Stimulated activated CD4-positive, alpha-beta T cell treated with anti-CD3 and anti-CD28 coated beads, Interleukin-2, amount 100 ng/mL, for 24 hours (primary cell): Measurements from ENCODE around the gene MCF2L.

ENCODE experiments used
- DNase-seq, 2 donors: peaks; one replicate each; pipeline ENCODE4 v3.0.0-alpha.2; 2020

MCF2L gene

DNA sequence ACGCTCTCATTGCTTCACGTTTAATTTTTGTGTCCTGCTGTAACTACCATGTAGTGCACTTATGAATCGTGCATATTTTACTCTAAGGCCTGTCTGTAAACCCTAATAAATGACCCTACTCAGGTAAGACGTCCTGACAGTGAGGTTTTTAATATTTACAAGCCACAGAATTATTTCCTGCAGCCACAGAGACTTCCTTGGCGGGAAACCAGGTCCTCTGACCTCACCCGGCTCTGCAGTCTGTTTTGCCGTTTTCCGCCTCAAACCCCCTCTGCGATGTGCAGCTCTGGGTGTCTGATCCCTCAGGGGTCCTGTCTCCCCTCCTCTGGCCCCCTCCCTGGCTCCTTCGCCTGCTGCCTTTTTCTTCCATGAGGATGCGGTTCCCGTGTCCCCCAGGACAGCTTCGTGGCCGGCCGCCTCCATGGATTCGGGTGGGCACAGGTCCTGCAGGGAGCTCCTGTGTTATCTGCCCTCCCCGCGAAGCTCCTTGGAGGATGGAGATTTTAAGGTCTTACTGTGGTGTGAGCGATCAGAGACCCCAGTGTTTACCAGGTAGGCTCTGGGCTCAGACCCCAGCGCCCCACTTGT is 66.3 kb downstream of the MCF2L start:
- DNase-seq, result no peak

DNA sequence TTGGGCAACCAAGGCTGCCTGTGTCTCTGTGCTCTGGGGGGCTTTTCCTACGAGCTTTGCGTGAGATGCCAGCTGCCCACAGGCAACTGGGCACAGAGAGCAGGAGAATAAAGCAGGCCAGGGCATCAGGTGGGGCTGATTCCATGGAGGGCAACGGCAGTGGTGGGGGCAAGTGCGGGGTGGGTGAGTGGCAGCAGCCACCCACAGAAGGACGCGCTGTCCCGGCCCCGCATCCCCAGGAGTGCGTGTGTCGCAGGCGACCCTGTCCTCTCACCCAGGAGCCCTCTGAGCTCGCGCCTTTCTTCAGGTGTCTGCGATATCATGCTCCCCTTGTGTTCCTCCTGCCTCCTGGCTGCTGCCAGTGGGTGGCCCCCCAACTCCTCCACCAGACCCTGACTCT is 67.4 kb downstream of the MCF2L start:
- no peak for DNase-seq

DNA sequence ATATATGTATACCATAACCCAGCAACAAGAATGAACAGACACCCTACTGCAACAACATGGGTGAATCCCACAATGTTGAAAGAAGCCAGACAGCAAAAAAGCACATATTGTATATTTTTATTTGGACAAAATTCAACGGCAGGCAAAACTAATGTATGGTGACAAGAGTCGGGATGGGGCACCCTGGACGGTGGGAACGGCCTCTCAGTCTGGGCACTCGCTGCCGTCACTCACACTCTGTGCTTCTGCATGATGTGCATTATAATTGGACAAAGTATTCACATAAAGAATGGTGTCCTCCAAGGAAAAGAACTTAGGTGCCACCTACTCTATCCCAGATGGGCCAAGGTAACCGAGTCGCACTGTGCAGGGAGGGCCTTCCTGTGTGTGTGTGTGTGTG is 71.0 kb downstream of the MCF2L start:
- DNase-seq, result no peak

- DNase-seq, result no peak
Measured at GRCh38 chr13:113040597-113041292, 71.7 kb downstream of the MCF2L start.

- DNase-seq, result no peak
Measured at GRCh38 chr13:113041293-113041690, 72.3 kb downstream of the MCF2L start.

DNA sequence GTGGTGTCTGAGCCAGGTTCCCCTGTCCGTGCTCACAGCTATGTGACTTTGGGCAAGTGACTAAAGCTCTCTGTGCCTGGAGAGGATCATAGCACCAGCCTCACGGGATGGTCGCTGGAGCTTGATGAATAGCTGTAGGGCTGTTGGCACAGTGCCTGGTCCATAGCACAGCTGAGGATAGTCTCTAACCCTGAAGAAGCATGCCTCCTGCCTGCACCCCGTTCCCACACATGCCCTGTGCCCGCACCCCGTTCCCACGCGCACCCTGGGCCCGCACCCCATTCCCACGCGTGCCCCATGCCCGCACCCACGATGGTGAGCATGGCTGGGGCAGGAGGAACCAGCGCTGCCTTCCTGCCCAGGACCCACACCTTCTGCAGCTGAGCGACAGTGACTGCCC is 72.9 kb downstream of the MCF2L start:
- DNase-seq, result no peak

DNA sequence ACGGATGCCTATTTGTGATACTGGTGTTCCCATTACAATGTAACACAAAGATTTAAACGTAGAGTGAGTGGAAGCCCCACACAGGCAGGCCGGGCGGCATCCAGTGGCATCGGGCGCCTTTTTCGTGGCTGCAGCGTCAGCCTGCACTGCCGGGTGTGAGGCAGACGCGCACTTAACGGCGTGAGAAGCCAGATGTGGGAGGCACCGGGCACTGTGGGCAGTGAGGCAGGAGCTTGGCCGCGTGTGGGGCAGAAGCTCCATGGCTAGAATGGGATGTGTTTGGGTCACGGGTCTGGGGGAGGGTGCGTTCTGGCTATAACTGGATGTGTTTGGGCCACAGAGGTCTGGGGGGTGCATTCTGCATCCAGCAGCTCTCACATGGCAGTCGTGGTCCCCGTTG is 73.4 kb downstream of the MCF2L start:
- no peak for DNase-seq

DNA sequence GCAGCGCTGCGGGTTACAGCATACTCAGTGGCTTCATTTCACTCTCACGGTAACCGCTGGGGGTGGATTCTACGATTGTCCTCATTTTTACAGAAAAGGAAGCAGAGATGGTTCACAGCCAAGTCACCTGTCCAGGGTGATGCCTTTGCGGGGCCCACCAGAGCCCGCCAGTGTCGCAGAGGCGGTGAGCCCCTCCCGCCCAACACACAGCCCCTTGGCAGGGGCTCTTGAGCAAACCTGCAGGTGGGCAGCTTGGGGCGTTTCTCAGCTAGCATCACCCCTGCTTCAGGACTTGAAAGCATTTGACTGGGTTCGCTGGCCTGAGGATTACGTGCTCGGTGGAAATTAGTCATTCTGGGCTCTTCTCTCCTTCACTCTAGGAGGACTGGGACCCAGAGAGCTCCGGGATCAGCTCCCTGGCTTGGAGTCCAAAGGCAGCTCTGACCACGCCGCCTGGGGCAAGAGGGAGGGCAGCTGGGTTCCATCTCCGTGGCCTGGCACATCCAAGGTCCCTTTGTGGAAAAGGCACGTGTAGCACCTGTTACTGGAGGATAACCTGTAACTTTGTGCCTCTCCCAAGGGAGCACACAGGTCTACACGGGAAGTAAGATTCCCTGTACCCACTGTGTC is 74.1 kb downstream of the MCF2L start:
- DNase-seq, result no peak

- no peak for DNase-seq
Measured at GRCh38 chr13:113043931-113044330, 74.9 kb downstream of the MCF2L start.

- DNase-seq, result no peak
Measured at GRCh38 chr13:113044391-113045114, 75.5 kb downstream of the MCF2L start.

- no peak for DNase-seq
Measured at GRCh38 chr13:113045251-113046127, 76.5 kb downstream of the MCF2L start.

DNA sequence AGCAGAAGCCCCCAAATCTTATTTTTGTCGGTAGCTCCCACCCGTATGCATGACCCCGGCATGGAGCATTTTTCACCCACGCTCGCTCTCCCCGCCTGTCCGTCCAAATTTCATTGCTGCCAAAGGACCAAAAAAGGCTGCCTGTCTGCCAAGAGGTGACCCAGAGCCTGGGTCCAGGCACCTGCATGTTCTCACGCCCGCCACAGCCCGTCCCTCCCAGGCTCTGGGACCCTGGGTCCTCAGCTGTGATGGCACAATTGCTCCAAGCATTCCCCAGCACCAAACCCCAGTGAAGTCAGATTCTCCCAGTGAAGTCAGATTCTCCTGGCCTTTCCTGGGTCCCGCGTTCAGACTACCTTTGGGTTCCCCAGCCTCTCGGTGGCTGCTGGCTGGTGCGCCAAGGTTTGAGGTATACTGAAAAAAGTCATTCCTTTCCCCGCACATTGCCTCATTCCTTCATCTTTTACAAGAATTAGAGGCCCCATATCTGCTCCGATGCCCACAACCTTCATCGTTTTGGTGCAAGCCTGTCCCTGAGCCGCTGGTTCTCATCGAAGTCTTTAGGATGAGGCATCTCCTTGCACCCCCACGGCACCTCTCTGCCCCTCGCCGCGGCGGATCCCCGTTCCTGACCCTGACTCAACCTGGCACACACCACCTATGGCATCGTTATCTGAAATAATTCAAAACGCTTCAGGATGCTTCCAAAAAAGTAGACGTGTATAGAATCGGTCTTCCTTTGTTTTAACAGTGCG is 77.3 kb downstream of the MCF2L start:
- no peak for DNase-seq

DNA sequence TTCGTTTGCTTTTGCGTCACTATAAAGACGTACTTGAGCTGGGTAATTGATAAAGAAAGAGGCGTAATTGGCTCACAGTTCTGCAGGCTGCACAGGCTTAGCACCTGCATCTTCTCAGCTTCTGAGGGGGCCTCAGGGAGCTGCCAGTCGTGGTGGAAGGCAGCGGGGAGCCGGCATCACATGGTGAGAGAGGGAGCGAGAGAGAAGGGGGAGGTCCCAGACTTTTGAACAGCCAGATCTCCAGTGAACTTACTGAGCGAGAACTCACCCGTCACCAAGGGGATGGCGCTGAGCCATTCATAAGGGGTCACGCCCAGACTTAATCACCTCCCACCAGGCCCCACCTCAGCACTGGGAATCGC is 77.8 kb downstream of the MCF2L start:
- DNase-seq, result no peak

DNA sequence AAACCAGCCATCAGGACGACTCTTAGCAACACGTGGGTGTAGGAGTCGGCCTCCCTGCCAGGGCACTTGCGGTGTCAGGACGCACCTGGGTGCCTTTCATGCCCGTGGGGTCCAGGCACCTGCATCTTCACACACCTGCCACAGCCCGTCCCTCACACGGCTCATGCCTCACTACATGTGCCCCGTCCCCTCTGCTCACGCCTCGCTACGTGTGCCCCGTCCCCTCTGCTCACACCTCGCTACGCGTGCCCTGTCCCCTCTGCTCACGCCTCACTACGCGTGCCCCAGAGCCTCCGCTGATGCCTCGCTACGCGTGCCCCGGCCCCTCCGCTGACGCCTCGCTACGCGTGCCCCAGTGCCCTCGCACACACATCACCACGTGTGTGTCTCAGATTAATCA is 78.6 kb downstream of the MCF2L start:
- DNase-seq, result no peak

DNA sequence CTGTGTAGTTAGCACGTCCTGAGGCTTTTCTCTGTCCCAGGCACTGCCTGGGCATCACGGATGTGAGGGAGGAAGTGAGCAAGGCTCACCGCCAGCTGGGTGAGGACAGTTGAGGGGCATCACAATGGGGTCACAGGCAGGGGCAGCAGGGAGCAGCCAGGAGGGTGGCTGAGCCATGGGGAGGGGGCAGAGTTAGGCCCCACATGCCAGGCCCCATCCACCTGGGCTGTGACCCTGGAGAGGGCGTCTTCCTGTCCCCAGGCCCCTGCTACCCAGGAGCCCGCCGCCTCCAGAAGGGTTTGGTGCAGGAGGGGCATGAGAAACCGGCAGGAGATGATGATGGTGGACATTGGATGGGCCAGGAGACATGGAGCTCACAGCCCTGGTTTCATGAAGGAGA is 79.8 kb downstream of the MCF2L start:
- DNase-seq, result no peak

GRCh38 chr13:113049521-113049941 is 80.5 kb downstream of the MCF2L start:
- no peak for DNase-seq

- no peak for DNase-seq
Measured at GRCh38 chr13:113049981-113050380, 81.0 kb downstream of the MCF2L start.

- no peak for DNase-seq
Measured at GRCh38 chr13:113050734-113051431, 81.9 kb downstream of the MCF2L start.

GRCh38 chr13:113051641-113052040 is 82.6 kb downstream of the MCF2L start:
- no peak for DNase-seq

GRCh38 chr13:113052206-113052605 is 83.2 kb downstream of the MCF2L start:
- DNase-seq, result no peak

GRCh38 chr13:113052971-113053370 is 84.0 kb downstream of the MCF2L start:
- DNase-seq, result no peak
